GM18519 (cell line): ENCODE results near the gene BMP6.

Experiments used
- ATAC-seq: cut with Tn5 transposase; IDR thresholded peaks from one replicate; pipeline ENCODE4 v1.9.1; 2021; ENCODE audit warnings: mild to moderate bottlenecking, moderate library complexity; ENCODE audit not compliant: unreplicated experiment, low FRiP score

BMP6 gene

DNA sequence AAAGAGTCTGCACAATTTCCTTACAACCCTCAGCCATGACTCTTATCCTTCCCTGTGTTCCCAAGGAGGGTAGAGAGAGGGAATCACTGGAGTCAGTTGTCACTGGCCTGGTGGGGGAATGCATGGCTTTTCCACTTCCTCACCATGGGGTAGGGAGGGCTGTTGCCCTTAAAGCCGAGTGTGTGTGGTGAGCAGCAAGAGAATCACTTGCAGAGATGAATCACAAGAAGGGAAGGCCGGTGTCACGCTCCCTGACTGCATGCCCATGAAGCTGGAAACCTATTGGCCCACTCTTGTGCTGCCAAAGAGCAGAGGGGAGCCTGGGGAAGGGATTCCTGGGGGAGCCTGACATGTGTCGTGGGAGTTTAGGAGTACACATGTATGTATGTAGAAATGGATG, 18.1 kb upstream of the BMP6 start:
- ATAC-seq: no peak

DNA sequence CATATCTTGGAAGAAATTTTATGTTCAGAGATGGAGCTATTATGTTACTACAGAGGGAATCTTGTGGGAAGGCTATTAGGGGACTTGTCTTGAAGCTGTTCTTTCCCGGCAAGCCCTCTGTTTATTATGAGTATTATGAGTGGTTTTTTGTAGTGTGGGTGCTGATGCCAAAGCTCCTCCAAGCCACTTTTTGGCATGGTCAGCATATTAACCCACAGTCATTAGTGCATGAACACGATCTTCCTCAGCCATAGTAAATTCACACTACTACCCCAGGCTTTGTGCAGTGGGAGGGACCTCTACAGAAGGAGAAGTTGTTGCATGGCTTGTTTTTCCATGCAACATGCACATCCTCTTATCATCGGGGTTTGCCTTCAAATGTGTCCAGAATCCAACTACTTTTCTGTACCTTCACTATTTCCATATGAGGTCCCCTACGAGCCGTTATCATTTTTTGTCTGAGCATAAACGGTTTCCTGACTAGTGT, 6.5 kb upstream of the BMP6 start:
- no peak for ATAC-seq

DNA sequence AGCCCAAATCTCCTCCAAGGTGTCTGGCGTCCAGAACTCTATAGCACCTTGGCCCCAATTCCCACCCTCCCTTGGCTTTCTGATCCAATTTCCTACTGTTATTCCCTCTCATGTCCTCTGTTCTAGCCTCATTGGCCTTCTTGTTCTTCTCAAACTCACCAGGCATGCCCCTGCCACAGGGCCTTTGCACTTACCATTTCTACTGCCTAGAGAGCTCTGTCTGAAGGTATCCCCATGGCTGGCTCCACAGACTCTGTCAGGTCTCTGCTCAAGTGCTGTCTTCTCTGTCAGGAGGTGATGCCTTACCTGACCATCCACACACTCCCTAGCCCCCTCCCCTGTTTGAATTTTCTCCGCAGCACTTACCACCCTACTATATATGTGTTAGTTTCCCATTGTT, 5.6 kb upstream of the BMP6 start:
- ATAC-seq: no peak

DNA sequence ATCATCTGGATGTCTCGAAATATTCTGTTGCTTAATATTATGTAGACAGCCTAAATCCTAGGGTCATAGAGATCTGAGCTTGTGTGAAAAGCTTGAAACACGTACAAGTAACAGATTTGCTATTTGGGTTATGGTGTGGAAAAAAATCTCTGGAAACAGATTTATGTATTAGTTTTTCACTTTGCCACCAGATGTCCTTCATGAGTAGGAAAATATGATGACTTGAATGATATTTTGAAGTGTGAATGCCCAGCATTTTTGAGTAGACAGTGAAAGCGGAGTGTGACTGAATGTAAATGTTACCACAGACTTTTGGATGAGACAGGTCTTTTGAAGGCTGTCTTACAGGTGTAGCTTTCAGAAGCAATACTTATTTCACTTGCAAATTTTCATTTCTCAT, 4.2 kb upstream of the BMP6 start:
- no peak for ATAC-seq

DNA sequence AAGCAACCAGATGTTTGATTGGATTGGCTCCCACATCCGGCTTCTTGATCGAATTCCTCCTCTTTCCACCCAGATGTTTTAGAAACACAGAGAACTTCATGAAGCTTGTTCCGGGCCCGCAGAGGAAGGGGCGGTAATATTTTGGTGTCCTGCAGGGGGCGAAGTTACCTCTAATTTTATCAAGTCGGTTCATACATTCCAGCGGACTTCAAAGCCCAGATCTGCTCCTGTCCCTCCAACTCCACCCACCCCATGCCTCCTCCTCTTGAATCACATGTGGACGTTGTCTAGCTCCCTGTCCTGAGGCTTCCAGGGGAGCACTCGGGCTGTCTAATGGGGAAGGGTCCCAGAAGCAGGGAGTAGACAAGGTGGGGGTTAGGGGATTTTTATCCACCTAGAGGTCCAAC, 2.9 kb upstream of the BMP6 start:
- ATAC-seq: no peak

- ATAC-seq: no peak
These were observed 2.3 kb upstream of the BMP6 start for GRCh38 chr6:7723554-7723953.

DNA sequence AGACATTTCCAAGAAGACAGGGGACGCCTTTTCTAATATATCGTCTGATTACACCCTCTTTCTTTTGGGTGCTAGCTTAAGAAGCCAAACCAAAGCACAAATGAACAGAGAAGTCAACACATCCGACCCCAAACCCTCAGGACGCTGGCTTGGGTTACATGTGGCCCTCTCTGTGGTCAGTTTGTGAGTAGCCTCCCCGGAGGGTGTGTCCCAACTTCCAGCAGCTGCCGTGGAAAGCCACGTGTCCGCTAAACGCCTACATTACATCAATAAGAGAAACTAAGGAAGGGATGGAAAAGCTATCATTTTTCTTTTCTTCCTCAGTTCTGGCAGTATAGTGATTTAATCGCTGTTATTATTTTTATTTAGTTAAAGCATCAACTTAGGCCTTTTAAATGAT, 487 bp upstream of the BMP6 start:
- no peak for ATAC-seq

GRCh38 chr6:7726416-7727085, 652 bp downstream of the BMP6 start:
- no peak for ATAC-seq

DNA sequence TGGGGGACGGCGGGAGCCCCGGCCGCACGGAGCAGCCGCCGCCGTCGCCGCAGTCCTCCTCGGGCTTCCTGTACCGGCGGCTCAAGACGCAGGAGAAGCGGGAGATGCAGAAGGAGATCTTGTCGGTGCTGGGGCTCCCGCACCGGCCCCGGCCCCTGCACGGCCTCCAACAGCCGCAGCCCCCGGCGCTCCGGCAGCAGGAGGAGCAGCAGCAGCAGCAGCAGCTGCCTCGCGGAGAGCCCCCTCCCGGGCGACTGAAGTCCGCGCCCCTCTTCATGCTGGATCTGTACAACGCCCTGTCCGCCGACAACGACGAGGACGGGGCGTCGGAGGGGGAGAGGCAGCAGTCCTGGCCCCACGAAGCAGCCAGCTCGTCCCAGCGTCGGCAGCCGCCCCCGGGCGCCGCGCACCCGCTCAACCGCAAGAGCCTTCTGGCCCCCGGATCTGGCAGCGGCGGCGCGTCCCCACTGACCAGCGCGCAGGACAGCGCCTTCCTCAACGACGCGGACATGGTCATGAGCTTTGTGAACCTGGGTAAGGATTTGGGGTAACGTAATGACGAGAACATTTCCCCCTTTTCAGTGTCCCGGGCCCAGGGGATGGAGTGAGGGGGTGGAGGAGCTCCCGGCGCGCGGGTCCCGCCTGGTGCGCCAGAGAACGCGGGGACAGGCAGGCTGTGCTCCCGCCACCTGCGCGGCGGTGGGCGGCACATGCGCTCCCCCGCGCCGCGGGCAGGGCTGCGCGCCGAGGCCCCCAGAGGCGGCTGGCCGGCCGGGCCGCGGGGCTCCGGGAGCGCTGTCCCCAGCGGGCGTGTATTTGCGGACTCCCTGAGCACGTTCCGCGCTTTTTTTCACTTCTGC, 1.4 kb downstream of the BMP6 start:
- ATAC-seq: no peak

DNA sequence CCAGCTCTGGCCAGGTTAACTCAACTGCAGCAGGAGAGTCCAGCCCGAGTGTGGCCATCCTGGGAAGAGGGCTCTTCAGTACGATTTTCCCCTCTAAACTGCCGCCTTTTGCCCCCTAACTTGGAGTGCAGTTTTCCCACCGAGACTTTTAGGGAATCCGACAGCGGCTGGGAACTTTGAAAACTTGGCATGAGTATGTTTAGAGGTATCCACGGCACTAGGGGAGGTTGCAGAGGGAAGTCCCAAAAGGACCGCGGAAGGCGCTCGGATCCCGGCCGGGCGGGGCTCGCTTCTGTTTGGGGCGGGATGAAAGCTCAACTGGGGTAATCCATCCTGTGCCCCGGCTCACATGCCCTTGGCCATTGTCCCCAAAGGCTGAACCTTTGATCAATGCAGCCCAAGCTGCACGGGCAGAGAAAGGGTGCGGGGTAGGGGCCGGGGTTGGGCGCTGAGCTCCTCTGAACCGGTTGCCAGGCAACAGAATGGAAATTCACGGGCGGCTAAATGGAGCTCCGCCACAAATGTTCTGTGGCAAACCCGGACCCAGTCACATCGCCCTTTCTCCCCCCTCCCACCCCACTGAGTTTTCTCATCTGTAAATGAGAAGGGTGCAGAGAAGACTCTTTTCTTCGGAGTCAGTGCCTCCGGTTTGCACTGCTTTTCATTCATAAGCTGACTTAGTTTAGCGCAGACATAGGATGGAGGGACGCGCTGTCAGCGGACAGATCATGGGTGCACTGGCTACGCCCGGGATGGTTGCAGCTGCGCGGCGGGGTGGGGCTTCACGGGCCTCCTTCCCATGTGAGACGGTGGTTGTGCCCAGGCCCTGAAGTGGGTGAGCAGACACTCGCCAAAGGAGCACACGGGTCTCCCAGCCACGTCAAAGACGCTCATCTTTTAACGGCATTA, 2.3 kb downstream of the BMP6 start:
- no peak for ATAC-seq

DNA sequence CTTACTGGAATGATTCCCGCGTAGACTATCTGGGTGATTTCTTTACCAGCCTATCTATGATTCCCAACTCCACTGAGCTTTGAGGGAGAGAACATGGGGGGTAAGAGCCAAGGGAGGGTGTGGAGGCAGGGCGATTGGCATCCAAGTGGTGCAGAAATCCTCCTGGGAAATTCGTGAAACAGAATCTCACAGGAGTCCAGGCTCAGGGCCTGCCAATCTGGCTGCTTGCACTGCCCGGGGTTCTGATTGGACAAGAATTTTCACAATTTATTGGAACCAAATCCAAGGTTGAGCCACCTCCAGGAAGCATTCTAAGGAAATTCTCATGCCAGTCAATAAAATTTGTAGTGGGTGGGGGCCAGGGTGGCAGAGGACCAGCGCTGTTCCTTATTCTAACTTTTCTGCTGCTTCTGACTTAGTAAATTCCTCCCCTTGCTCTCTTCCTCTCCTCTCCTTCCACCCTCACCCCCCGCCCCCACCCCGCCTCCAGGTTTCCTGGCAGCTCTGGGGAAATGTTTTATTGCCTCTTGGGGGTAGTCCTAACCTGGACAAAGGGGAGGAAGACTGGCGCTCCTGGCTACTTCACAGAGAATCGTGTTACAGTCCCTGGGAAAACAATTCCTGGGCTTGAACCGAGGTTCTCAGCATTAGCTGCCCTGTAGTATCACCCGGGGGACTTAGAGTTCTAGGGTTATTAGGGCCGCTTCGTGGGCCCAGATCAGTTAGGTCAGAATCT, 3.1 kb downstream of the BMP6 start:
- ATAC-seq: no peak

DNA sequence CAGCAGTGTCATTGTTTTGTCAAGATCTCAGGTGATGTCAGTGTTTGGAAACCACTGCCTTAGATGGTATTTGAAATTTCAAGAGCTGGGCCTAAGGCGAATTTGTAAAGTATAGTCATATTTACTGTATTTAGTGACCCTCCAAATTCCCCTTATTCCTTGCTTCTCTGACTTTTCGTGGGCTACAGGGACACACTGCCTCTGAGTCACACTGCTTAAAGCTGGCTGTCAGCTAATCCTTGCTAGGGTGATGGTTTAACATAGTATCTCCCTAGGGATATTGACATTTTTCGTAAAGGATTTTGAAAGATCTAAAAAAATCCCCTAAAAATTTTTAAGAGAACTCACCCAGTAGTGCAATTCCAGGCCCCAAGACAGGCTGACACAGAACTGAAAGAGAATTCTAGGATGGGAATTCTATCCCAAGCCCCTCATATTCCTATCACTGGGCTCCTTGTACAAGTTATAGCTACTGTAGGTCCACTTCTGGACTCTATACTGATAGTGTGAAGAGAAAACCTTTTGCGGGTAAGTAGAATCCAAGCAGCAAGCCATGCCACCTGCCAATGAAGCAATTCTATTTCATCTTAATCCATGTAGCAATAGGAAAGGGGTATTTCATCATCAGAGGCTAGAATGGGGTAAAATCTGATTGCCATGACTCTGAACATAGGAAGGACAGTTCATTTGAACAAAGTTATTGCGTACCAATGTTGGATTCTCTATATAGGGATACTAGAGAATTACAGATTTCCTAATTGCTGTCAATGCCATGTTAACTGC, 4.3 kb downstream of the BMP6 start:
- no peak for ATAC-seq

- ATAC-seq: no peak
These were observed 4.9 kb downstream of the BMP6 start for GRCh38 chr6:7730784-7731227.

- no peak for ATAC-seq
These were observed 5.4 kb downstream of the BMP6 start for GRCh38 chr6:7731294-7731693.

- ATAC-seq: no peak
These were observed 6.3 kb downstream of the BMP6 start for GRCh38 chr6:7732228-7732627.

- ATAC-seq: no peak
These were observed 8.9 kb downstream of the BMP6 start for GRCh38 chr6:7734707-7735383.

GRCh38 chr6:7737106-7737505, 11.2 kb downstream of the BMP6 start:
- ATAC-seq: no peak

DNA sequence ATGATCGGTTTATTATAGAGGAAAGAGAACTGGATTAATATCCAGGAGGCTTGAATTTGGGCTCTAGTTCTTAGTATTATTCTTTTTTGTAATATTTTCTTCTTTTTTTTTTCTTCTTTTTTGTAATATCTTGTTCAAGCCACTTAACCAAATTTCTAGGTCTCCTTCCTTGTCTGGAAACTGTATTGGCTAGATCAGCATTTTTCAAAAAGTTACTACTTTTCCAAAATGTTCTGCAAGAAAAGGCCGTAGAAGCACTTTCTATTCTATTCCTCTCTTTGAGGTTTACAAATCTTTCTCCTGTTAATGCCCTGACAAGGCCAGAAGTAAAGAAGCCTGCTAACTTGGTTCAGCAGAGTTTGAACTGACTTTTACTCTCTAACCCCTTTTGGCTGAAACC, 12.0 kb downstream of the BMP6 start:
- no peak for ATAC-seq

DNA sequence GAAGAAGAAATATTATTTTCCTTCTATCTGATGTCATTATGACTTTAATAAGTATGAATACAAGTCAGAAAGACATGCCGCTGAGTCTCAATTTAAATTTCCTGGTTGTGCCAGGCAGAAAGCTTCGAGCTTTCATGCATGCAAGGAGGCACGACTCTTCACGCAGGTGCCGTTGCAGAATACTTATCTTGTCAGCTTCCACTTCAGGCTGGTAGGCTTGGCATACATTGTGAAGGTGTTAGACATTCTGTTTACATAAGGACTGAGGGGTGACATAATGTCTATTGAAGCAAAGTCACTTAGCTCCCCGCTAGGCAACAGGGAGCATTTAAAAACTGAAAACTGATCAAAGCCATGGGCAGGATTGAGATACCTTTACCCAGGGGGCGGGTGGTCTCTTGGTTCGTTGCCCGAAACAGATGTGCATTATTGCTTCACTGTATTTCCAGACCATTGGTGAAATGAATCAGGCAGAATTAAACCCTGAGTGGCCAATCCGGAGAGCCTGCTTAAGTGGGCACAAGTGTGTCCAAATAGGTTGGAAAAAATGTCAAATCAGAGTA, 16.4 kb downstream of the BMP6 start:
- ATAC-seq: no peak
